Measurements from ENCODE around the gene KCNQ2. TPM values are rescaled to one million over a fixed set of nuclear protein-coding genes. Genes with fewer than 3 reads are reported as not detected.

KCNQ2 gene
- polyA plus RNA-seq, 4 donors: 0.27 to 1.4 (median 0.65) TPM; not detected in 1

- H3K4me1 ChIP-seq (ENCODE audit: control insufficient read depth in 3 of 3, insufficient read depth in 2 of 3, low read depth in 1 of 3, low read length in 2 of 3): no peaks in the 10 kb centered on the region
- no peaks in the 10 kb centered on the region for H3K9me3 ChIP-seq (ENCODE audit: control insufficient read depth in 2 of 2, insufficient read depth in 1 of 2, low read depth in 1 of 2, low read length in 1 of 2)
- FAIRE-seq: no peak
- H3K27me3 ChIP-seq (ENCODE audit: control insufficient read depth in 3 of 3, insufficient read depth in 3 of 3, low read length in 3 of 3): peaks cover 11 to 31% (median 12%) of the 10 kb centered on the region in 3 donors
- WGBS, 3 donors: 73 to 77% (median 75%) methylated on average over 37 to 42 of the region's 42 CpGs
- H3K36me3 ChIP-seq (ENCODE audit: control insufficient read depth in 3 of 3, insufficient read depth in 2 of 3, low read depth in 1 of 3, low read length in 3 of 3): no peaks in the 10 kb centered on the region
- H3K4me3 ChIP-seq (ENCODE audit: low read depth in 1 of 3, low read length in 3 of 3): no peak overlapping the region
- H3K27ac ChIP-seq (ENCODE audit: low read depth in 1 of 3, low read length in 2 of 3): no peak overlapping the region
- no peak for DNase-seq
These were observed 113.1 kb downstream of the KCNQ2 start for GRCh38 chr20:63359164-63359934.

GRCh38 chr20:63357921-63358905 lies 114.2 kb downstream of the KCNQ2 start:
- H3K27me3 ChIP-seq (ENCODE audit: control insufficient read depth in 3 of 3, insufficient read depth in 3 of 3, low read length in 3 of 3): peaks cover 7 to 29% (median 12%) of the 10 kb centered on the region in 3 donors
- DNase-seq (no peak), FAIRE-seq (no peak)
- H3K4me1 ChIP-seq (ENCODE audit: control insufficient read depth in 3 of 3, insufficient read depth in 2 of 3, low read depth in 1 of 3, low read length in 2 of 3): no peaks in the 10 kb centered on the region
- no peaks in the 10 kb centered on the region for H3K36me3 ChIP-seq (ENCODE audit: control insufficient read depth in 3 of 3, insufficient read depth in 2 of 3, low read depth in 1 of 3, low read length in 3 of 3)
- H3K9me3 ChIP-seq (ENCODE audit: control insufficient read depth in 2 of 2, insufficient read depth in 1 of 2, low read depth in 1 of 2, low read length in 1 of 2): no peaks in the 10 kb centered on the region
- no peak overlapping the region for H3K27ac ChIP-seq (ENCODE audit: low read depth in 1 of 3, low read length in 2 of 3)
- no peak overlapping the region for H3K4me3 ChIP-seq (ENCODE audit: low read depth in 1 of 3, low read length in 3 of 3)
- WGBS, 3 donors: 62 to 76% (median 70%) methylated on average over 25 to 26 of the region's 26 CpGs

GRCh38 chr20:63356931-63357879 lies 115.2 kb downstream of the KCNQ2 start:
- no peaks in the 10 kb centered on the region for H3K4me1 ChIP-seq (ENCODE audit: control insufficient read depth in 3 of 3, insufficient read depth in 2 of 3, low read depth in 1 of 3, low read length in 2 of 3)
- no peaks in the 10 kb centered on the region for H3K9me3 ChIP-seq (ENCODE audit: control insufficient read depth in 2 of 2, insufficient read depth in 1 of 2, low read depth in 1 of 2, low read length in 1 of 2)
- H3K4me3 ChIP-seq (ENCODE audit: low read depth in 1 of 3, low read length in 3 of 3): no peak overlapping the region
- no peaks in the 10 kb centered on the region for H3K36me3 ChIP-seq (ENCODE audit: control insufficient read depth in 3 of 3, insufficient read depth in 2 of 3, low read depth in 1 of 3, low read length in 3 of 3)
- DNase-seq: no peak
- 74 to 84% (median 78%) methylated on average over 28 to 30 of the region's 30 CpGs for WGBS, 3 donors
- H3K27ac ChIP-seq (ENCODE audit: low read depth in 1 of 3, low read length in 2 of 3): no peak overlapping the region
- peaks cover 4 to 19% (median 9%) of the 10 kb centered on the region in 3 donors for H3K27me3 ChIP-seq (ENCODE audit: control insufficient read depth in 3 of 3, insufficient read depth in 3 of 3, low read length in 3 of 3)
- FAIRE-seq: no peak

- Histone ChIP-seq H3K27ac (ENCODE audit: low read depth in 1 of 3, low read length in 2 of 3) (no peak overlapping the region), H3K36me3 (ENCODE audit: control insufficient read depth in 3 of 3, insufficient read depth in 2 of 3, low read depth in 1 of 3, low read length in 3 of 3) (no peaks in the 10 kb centered on the region), H3K9me3 (ENCODE audit: control insufficient read depth in 2 of 2, insufficient read depth in 1 of 2, low read depth in 1 of 2, low read length in 1 of 2) (no peaks in the 10 kb centered on the region), H3K4me1 (ENCODE audit: control insufficient read depth in 3 of 3, insufficient read depth in 2 of 3, low read depth in 1 of 3, low read length in 2 of 3) (no peaks in the 10 kb centered on the region), H3K27me3 (ENCODE audit: control insufficient read depth in 3 of 3, insufficient read depth in 3 of 3, low read length in 3 of 3) (peaks cover 4 to 12% (median 5%) of the 10 kb centered on the region in 3 donors), H3K4me3 (ENCODE audit: low read depth in 1 of 3, low read length in 3 of 3) (no peak overlapping the region)
- FAIRE-seq (no peak), DNase-seq (no peak)
- WGBS, 3 donors: 81 to 90% (median 89%) methylated on average over 6 to 8 of the region's 8 CpGs
These were observed 115.9 kb downstream of the KCNQ2 start for GRCh38 chr20:63356511-63356910.

GRCh38 chr20:63355781-63356295 lies 116.6 kb downstream of the KCNQ2 start:
- FAIRE-seq (no peak), DNase-seq (no peak)
- H3K27me3 ChIP-seq (ENCODE audit: control insufficient read depth in 3 of 3, insufficient read depth in 3 of 3, low read length in 3 of 3): peaks cover 4 to 10% (median 4%) of the 10 kb centered on the region in 3 donors
- H3K4me3 ChIP-seq (ENCODE audit: low read depth in 1 of 3, low read length in 3 of 3): no peak overlapping the region
- H3K36me3 ChIP-seq (ENCODE audit: control insufficient read depth in 3 of 3, insufficient read depth in 2 of 3, low read depth in 1 of 3, low read length in 3 of 3): no peaks in the 10 kb centered on the region
- 73 to 85% (median 77%) methylated on average over 9 to 11 of the region's 11 CpGs for WGBS, 3 donors
- no peaks in the 10 kb centered on the region for H3K4me1 ChIP-seq (ENCODE audit: control insufficient read depth in 3 of 3, insufficient read depth in 2 of 3, low read depth in 1 of 3, low read length in 2 of 3)
- H3K9me3 ChIP-seq (ENCODE audit: control insufficient read depth in 2 of 2, insufficient read depth in 1 of 2, low read depth in 1 of 2, low read length in 1 of 2): peaks cover 0 to 3% of the 10 kb centered on the region in 2 donors
- H3K27ac ChIP-seq (ENCODE audit: low read depth in 1 of 3, low read length in 2 of 3): no peak overlapping the region

GRCh38 chr20:63354636-63355350 lies 117.7 kb downstream of the KCNQ2 start:
- Histone ChIP-seq H3K4me1 (ENCODE audit: control insufficient read depth in 3 of 3, insufficient read depth in 2 of 3, low read depth in 1 of 3, low read length in 2 of 3) (no peaks in the 10 kb centered on the region), H3K27me3 (ENCODE audit: control insufficient read depth in 3 of 3, insufficient read depth in 3 of 3, low read length in 3 of 3) (peaks cover 0 to under 1% (median 0%) of the 10 kb centered on the region in 3 donors), H3K27ac (ENCODE audit: low read depth in 1 of 3, low read length in 2 of 3) (no peak overlapping the region), H3K9me3 (ENCODE audit: control insufficient read depth in 2 of 2, insufficient read depth in 1 of 2, low read depth in 1 of 2, low read length in 1 of 2) (peaks cover 0 to 3% of the 10 kb centered on the region in 2 donors), H3K36me3 (ENCODE audit: control insufficient read depth in 3 of 3, insufficient read depth in 2 of 3, low read depth in 1 of 3, low read length in 3 of 3) (no peaks in the 10 kb centered on the region), H3K4me3 (ENCODE audit: low read depth in 1 of 3, low read length in 3 of 3) (no peak overlapping the region)
- DNase-seq (no peak), FAIRE-seq (no peak)
- 77 to 84% (median 83%) methylated on average over 21 to 25 of the region's 25 CpGs for WGBS, 3 donors

- WGBS, 3 donors: 42 to 50% (median 49%) methylated on average over 12 of the region's 12 CpGs
- DNase-seq: no peak
- no peak for FAIRE-seq
- H3K36me3 ChIP-seq (ENCODE audit: control insufficient read depth in 3 of 3, insufficient read depth in 2 of 3, low read depth in 1 of 3, low read length in 3 of 3): no peaks in the 10 kb centered on the region
- no peaks in the 10 kb centered on the region for H3K27me3 ChIP-seq (ENCODE audit: control insufficient read depth in 3 of 3, insufficient read depth in 3 of 3, low read length in 3 of 3)
- no peaks in the 10 kb centered on the region for H3K4me1 ChIP-seq (ENCODE audit: control insufficient read depth in 3 of 3, insufficient read depth in 2 of 3, low read depth in 1 of 3, low read length in 2 of 3)
- H3K27ac ChIP-seq (ENCODE audit: low read depth in 1 of 3, low read length in 2 of 3): no peak overlapping the region
- H3K9me3 ChIP-seq (ENCODE audit: control insufficient read depth in 2 of 2, insufficient read depth in 1 of 2, low read depth in 1 of 2, low read length in 1 of 2): peaks cover 0 to 3% of the 10 kb centered on the region in 2 donors
- no peak overlapping the region for H3K4me3 ChIP-seq (ENCODE audit: low read depth in 1 of 3, low read length in 3 of 3)
These were observed 119.6 kb downstream of the KCNQ2 start for GRCh38 chr20:63352811-63353221.

Data from small intestine (tissue), 7 donors.